ENCODE data around the gene CDH24. TPM values are rescaled to one million over a fixed set of nuclear protein-coding genes. Genes with fewer than 3 reads are reported as not detected.

The CDH24 gene
- total RNA-seq, 2 donors from 2014 or later, result 4.9 to 9.9 TPM

- DNase-seq, result no peak
- H3K27me3 ChIP-seq, result no peaks in the 10 kb centered on the region
- intact Hi-C loops (cut with DNase I), result no loop called here
- TF ChIP-seq POLR2A (IDR thresholded peaks at IDR 0.05) (no peak), CTCF (IDR thresholded peaks at IDR 0.05) (no peak)
- H3K4me3 ChIP-seq, result no peak overlapping the region
- ATAC-seq, result no peak
- peaks cover 2% of the 10 kb centered on the region for H3K4me1 ChIP-seq
- no peak overlapping the region for H3K27ac ChIP-seq
- no peaks in the 10 kb centered on the region for H3K36me3 ChIP-seq (replicated peaks in 1 of 2; ENCODE audit: insufficient read depth in 1 of 2, low read depth in 2 of 2)
- WGBS, 2 donors, result 73 to 75% methylated on average over 4 of the region's 4 CpGs
- H3K9me3 ChIP-seq, result no peaks in the 10 kb centered on the region
These were observed 17.2 kb downstream of the CDH24 start for GRCh38 chr14:23040100-23040499.

- Histone ChIP-seq H3K9me3 (no peaks in the 10 kb centered on the region), H3K27me3 (no peaks in the 10 kb centered on the region), H3K4me1 (peaks cover 17% of the 10 kb centered on the region), H3K4me3 (no peak overlapping the region), H3K27ac (peak overlapping the region; percentile 83 to 93 (median 88)), H3K36me3 (replicated peaks in 1 of 2; ENCODE audit: insufficient read depth in 1 of 2, low read depth in 2 of 2) (peaks cover 0 to 5% of the 10 kb centered on the region in 2 donors)
- WGBS, 2 donors, result 67 to 69% methylated on average over 14 of the region's 14 CpGs
- intact Hi-C loops (cut with DNase I), result no loop called here
- TF ChIP-seq CTCF (IDR thresholded peaks at IDR 0.05) (no peak), POLR2A (IDR thresholded peaks at IDR 0.05) (no peak)
- no peak for ATAC-seq
- DNase-seq, result no peak
These were observed 21.8 kb downstream of the CDH24 start for GRCh38 chr14:23035303-23036144.

- ATAC-seq, result peak; percentile 97
- intact Hi-C loops (cut with DNase I), result no loop called here
- WGBS, 2 donors, result 0 to 1% methylated on average over 6 to 36 of the region's 36 CpGs
These were observed 22.6 kb downstream of the CDH24 start, which contains the start of gene PSMB5 for GRCh38 chr14:23034498-23035302. PSMB5 (minus strand) TSS chr14:23034900; CDS start chr14:23034881, 19 bp downstream.

More at GRCh38 chr14:23034498-23035302, 22.6 kb downstream of the CDH24 start, which contains the start of gene PSMB5:
- TF ChIP-seq POLR2A (IDR thresholded peaks at IDR 0.05), result peak in 2 of 3 donors; percentile 69 to 75
- peak in 4 of 7 experiments; percentile 32 to 48 (median 39) for TF ChIP-seq CTCF (IDR thresholded peaks at IDR 0.05)
- Histone ChIP-seq H3K4me3 (peak within 1 kb of the TSS; percentile 57 to 79), H3K27me3 (no peaks in the 10 kb centered on the region), H3K4me1 (peaks cover 17% of the 10 kb centered on the region), H3K36me3 (replicated peaks in 1 of 2; ENCODE audit: insufficient read depth in 1 of 2, low read depth in 2 of 2) (peaks cover 0 to 5% of the 10 kb centered on the region in 2 donors), H3K27ac (peak within 1 kb of the TSS; percentile 83 to 93 (median 88)), H3K9me3 (no peaks in the 10 kb centered on the region)
- peak; percentile 91 to 96 (median 94) for DNase-seq

Data from body of pancreas (tissue), 4 donors.